OCI-LY1 (cell line): ENCODE results near the gene NUP210L.

ENCODE experiments used
- CTCF ChIP-seq: fragments of 200-600 bp; sonication (generic), shearing (Covaris generic); IDR thresholded peaks from 2 replicates; pipeline ENCODE4 v1.5.1; 2017; ENCODE audit warnings: mild to moderate bottlenecking, antibody characterized with exemption, low read length, moderate library complexity, mixed read lengths
- EZH2 ChIP-seq: fragments of 200-600 bp; sonication (generic), shearing (Covaris generic); IDR thresholded peaks from 2 replicates; pipeline ENCODE4 v1.8.0; 2017; ENCODE audit warnings: borderline replicate concordance, mixed run types, mild to moderate bottlenecking, antibody characterized with exemption, low read length, moderate library complexity, mixed read lengths

DNA sequence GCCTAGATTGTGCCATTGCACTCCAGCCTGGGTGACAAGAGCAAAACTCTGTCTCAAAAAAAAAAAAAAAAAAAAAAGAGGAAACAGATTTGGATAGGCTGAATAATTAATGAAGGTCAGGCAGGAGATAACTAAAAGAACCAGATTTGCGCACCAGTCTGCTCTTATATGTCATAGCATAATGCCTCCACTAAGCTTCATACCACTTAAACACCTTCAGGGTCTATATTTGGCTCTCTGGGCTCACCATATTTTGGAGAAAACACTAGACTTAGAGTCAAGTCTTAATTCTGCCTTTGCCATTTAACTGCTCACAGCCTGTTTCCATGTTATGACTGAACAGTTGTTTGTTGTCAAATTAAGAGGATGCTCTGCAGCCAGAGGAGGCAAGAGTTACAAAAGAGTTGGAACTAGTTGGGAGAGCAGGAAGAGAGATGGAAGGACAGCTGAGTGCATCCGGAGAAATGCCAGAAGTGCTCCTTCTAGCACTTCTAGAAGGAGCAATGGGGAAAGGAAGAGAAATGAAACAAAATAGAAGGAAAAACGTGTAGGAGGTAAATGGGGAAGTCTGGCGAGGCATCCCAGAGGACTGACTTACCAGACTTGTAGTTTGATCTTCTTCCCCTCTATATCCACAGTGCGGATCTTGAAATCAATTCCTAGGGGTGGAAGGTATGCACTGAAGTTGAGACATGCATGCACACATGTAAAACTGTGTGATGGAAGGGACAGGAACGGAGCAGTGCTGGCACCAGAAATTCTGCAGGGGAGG is 170.6 kb downstream of the NUP210L start:
- TF ChIP-seq CTCF (no peak), EZH2 (no peak)
